ENCODE results near the gene MIGA2.

MIGA2 gene

DNA sequence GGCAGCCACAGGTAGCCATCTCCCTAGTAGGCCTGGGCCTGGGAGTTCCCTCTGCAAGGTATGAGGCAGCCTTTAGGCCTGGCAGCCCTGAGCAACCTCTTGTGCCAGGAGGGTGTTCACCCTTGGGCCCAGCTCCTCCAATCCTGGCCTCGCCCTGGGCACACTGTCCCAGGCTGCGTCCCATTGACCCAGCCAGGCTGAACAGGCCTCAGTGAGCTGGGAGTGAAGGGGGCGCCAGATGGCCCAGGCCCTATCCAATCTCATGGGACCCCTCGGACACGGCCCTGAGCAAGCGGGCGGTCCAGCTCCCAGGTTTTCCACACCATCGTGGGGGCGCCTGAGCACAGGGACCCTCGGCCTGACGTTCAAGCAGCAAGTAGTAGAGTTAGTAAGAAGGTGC lies 22.8 kb upstream of the MIGA2 start:
- no peak overlapping the region for H3K9ac ChIP-seq (ENCODE audit: low read length)
- H3K36me3 ChIP-seq (ENCODE audit: control insufficient read depth, insufficient read depth, low read length): peaks cover 10% of the 10 kb centered on the region
- H3K4me3 ChIP-seq (ENCODE audit: low read length): no peak overlapping the region
- H3K4me1 ChIP-seq (ENCODE audit: control insufficient read depth, insufficient read depth, low read length): no peaks in the 10 kb centered on the region
- H3K9me3 ChIP-seq (ENCODE audit: control insufficient read depth, low read length): no peaks in the 10 kb centered on the region
- no peaks in the 10 kb centered on the region for H3K27me3 ChIP-seq (ENCODE audit: control insufficient read depth, insufficient read depth, low read length)

DNA sequence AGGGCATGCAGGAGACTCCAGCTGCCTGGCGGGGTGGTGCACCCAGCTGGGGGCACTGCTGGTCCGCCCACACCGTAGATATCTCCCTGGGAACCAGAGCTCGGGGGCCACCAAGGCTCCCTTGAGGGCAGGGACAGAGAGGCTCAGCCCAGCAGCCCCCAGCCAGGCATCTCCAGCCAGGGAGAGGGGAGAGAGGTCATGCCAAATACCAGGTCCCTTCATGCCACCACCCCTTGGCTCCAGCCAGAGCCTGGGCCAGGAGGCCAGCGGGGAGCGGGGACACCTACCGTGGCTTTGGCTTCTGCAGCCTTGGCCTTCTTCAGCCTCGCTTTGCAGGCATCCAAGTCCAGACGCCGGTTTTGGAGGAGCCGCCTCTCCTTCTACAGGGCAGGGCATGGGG lies 22.3 kb upstream of the MIGA2 start:
- peaks cover 10% of the 10 kb centered on the region for H3K36me3 ChIP-seq (ENCODE audit: control insufficient read depth, insufficient read depth, low read length)
- no peak overlapping the region for H3K9ac ChIP-seq (ENCODE audit: low read length)
- no peaks in the 10 kb centered on the region for H3K4me1 ChIP-seq (ENCODE audit: control insufficient read depth, insufficient read depth, low read length)
- no peaks in the 10 kb centered on the region for H3K9me3 ChIP-seq (ENCODE audit: control insufficient read depth, low read length)
- H3K27me3 ChIP-seq (ENCODE audit: control insufficient read depth, insufficient read depth, low read length): no peaks in the 10 kb centered on the region
- H3K4me3 ChIP-seq (ENCODE audit: low read length): no peak overlapping the region

DNA sequence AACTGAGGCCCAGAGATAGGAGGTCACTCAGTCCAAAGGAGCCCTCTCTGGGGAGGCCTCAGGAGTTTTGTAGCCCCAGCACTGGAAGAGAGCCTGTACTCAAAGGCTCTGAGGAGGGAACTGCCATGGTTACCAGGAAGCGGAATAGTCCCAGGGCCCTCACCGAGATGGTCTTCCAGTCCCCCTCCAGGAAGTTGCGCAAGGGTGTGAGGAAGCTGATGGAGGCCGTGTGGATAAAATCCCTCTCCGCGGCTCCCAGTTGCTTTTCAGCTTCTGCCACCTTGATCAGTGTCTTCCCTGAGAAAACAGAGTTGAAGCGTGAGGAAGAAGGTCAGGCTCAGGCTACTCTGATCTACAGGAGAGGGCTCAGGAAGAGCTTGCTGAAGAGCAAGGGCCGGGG lies 21.8 kb upstream of the MIGA2 start:
- Histone ChIP-seq H3K27me3 (ENCODE audit: control insufficient read depth, insufficient read depth, low read length) (no peaks in the 10 kb centered on the region), H3K4me1 (ENCODE audit: control insufficient read depth, insufficient read depth, low read length) (no peaks in the 10 kb centered on the region), H3K9ac (ENCODE audit: low read length) (no peak overlapping the region), H3K9me3 (ENCODE audit: control insufficient read depth, low read length) (no peaks in the 10 kb centered on the region), H3K4me3 (ENCODE audit: low read length) (no peak overlapping the region), H3K36me3 (ENCODE audit: control insufficient read depth, insufficient read depth, low read length) (peaks cover 10% of the 10 kb centered on the region)

DNA sequence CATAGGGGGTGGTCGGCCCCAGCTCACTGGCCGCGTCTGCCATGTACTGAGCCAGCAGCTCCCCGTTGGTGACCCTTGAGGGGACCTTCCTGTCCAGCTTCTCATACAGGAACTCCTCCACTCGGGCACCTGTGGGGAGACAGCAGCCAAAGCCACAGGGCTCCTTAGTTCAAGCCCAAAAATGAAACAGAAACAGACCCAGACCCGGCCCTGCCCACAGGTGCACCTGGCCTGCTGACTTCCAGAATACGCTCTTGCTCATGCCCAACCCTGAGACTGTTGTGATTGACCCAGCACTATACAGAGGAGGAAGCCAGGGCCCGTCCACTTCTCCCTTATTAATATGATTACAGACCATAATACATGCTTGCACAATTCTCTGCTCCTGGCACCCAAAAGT lies 15.3 kb upstream of the MIGA2 start:
- Histone ChIP-seq H3K4me1 (ENCODE audit: control insufficient read depth, insufficient read depth, low read length) (peaks cover 17% of the 10 kb centered on the region), H3K4me3 (ENCODE audit: low read length) (no peak overlapping the region), H3K36me3 (ENCODE audit: control insufficient read depth, insufficient read depth, low read length) (no peaks in the 10 kb centered on the region), H3K27me3 (ENCODE audit: control insufficient read depth, insufficient read depth, low read length) (no peaks in the 10 kb centered on the region), H3K9ac (ENCODE audit: low read length) (no peak overlapping the region), H3K9me3 (ENCODE audit: control insufficient read depth, low read length) (no peaks in the 10 kb centered on the region)

DNA sequence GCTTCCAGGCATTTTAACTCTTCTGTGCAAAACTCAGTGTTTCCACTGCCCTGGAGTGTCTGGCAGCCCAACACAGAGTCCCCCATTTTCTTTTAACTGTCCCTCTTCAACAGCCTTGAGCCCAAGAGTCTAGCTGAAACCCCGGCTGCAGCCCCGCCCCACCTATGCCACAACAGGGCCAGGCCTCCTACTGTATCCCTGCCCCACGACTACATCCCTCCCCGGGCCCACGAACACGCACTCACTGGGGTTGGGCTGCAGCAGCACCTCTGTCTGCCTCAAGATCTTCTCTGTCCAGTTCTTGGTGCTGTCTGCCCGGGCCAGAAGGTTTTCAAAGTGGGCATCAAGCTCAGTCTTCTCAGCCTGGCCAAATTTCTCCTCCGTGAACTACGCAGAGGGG lies 14.4 kb upstream of the MIGA2 start:
- Histone ChIP-seq H3K27me3 (ENCODE audit: control insufficient read depth, insufficient read depth, low read length) (no peaks in the 10 kb centered on the region), H3K4me3 (ENCODE audit: low read length) (no peak overlapping the region), H3K9me3 (ENCODE audit: control insufficient read depth, low read length) (no peaks in the 10 kb centered on the region), H3K36me3 (ENCODE audit: control insufficient read depth, insufficient read depth, low read length) (no peaks in the 10 kb centered on the region), H3K4me1 (ENCODE audit: control insufficient read depth, insufficient read depth, low read length) (peaks cover 26% of the 10 kb centered on the region), H3K9ac (ENCODE audit: low read length) (no peak overlapping the region)

DNA sequence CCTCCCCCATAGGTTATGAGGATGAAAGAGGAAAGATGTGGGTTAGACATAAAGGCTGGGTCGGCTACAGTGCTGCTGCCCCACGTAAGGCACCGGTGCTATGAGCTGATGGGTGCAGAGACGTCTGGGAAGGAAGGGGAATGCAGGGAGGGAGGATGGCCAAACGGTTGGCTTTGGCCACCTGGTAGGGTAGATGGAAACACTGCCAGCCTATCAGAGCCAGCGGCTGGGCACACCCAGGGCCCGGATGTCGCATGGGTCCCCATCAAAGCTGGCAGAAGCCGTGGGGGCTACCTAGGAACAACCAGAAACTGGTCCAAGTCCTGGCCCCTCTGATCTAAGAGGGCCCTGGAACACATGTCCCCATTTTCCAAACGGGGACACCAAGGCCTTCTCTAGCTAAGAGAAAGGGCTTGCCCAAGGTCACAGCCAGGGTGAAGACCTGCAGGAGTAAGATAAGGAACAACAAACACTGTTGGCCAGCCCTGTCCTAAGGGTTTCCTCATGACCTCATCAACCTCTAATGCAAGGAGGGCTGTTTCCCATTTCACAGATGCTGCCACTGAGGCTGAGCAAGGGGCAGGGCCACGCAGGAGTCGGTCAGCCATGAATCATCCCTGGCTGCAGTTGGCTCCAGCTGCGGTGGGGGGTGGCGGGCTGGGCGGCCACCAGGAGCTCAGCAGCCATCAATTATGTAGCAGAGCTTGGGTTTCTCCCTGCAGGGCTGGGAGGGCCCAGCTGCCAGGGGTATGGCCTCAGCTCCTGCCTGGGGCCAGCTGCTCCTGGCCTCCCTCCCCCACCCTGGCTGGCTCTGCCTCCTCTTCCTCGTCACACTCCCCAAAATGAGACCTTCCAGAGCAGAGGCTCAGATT lies 13.2 kb upstream of the MIGA2 start:
- Histone ChIP-seq H3K4me3 (ENCODE audit: low read length) (no peak overlapping the region), H3K9ac (ENCODE audit: low read length) (no peak overlapping the region), H3K36me3 (ENCODE audit: control insufficient read depth, insufficient read depth, low read length) (no peaks in the 10 kb centered on the region), H3K9me3 (ENCODE audit: control insufficient read depth, low read length) (no peaks in the 10 kb centered on the region), H3K4me1 (ENCODE audit: control insufficient read depth, insufficient read depth, low read length) (peaks cover 30% of the 10 kb centered on the region), H3K27me3 (ENCODE audit: control insufficient read depth, insufficient read depth, low read length) (no peaks in the 10 kb centered on the region)

DNA sequence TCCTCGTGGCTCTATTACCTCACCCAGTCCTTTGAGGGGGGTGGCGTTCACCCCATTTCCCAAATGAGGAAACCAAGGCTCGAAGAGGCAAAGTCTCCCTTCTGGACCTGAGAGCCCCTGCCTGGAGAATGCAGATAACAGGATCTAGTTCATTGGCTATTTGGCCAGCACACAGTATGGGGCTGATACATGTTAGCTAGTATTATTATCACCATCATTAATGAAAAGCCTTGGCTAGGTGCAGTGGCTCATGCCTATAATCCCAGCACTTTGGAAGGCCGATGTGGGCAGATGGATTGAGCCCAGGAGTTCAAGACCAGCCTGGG lies 12.6 kb upstream of the MIGA2 start:
- Histone ChIP-seq H3K4me1 (ENCODE audit: control insufficient read depth, insufficient read depth, low read length) (peaks cover 30% of the 10 kb centered on the region), H3K4me3 (ENCODE audit: low read length) (no peak overlapping the region), H3K27me3 (ENCODE audit: control insufficient read depth, insufficient read depth, low read length) (no peaks in the 10 kb centered on the region), H3K9ac (ENCODE audit: low read length) (no peak overlapping the region), H3K9me3 (ENCODE audit: control insufficient read depth, low read length) (no peaks in the 10 kb centered on the region), H3K36me3 (ENCODE audit: control insufficient read depth, insufficient read depth, low read length) (no peaks in the 10 kb centered on the region)

DNA sequence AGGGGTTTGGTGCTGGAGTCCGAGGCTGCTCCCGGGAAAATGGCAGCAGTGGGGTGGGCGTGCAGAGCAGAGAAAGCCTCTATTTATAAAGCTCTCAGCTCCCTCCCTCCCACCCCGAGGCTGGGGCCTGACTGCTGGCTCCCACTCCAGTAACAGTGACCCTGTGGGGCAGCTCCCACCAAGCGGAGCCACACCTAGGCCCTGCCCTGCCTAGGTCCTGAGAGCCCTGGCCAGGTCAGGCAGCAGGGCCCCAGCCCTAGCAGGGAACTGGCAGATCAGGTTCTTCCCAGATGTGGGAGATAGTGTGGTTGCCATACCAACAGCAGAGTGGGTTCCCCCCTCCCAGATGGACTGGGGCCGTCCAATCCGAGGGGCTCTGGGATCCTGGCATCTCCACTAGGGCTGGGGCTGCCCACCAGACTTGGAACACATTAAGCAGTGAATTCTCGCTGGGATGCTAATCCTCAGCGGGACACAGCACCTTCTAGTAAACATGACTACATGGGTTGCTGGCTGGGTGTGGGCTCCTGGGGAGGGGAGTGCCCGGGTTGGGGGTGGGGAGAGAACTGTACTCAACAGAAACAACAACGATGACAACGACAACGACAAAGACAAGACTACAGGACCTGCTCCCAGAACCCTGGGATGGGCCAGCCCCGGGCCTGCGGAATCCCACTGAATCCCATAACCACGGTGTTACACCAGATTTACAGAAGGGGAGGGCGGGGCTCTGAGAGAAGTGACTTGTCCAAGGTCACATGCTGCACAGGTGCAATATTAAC lies 9.8 kb upstream of the MIGA2 start:
- Histone ChIP-seq H3K36me3 (ENCODE audit: control insufficient read depth, insufficient read depth, low read length) (no peaks in the 10 kb centered on the region), H3K4me1 (ENCODE audit: control insufficient read depth, insufficient read depth, low read length) (peaks cover 30% of the 10 kb centered on the region), H3K9ac (ENCODE audit: low read length) (peak overlapping the region; percentile 63), H3K9me3 (ENCODE audit: control insufficient read depth, low read length) (no peaks in the 10 kb centered on the region), H3K27me3 (ENCODE audit: control insufficient read depth, insufficient read depth, low read length) (no peaks in the 10 kb centered on the region), H3K4me3 (ENCODE audit: low read length) (no peak overlapping the region)

DNA sequence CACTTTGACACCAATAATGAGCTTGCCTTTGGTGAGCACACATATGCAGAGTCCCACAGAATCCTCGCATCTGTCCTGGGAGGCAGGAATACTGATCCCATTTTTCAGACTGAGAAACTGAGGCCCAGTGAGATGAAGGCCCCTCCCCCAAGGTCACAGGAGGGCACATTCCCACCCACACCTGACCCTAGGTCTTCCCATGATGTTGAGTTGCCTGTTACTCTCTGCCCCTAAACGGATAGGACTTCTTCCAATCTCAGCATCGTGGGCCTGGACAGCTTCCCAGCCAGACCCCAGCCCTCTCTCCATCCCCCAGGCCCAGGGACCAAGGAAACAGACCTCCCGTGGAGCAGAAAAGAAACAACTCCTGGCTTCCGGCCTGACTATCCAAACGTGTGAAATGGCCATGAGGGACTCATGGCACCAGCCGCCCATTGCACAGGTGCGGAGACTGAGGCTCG lies 9.2 kb upstream of the MIGA2 start:
- Histone ChIP-seq H3K36me3 (ENCODE audit: control insufficient read depth, insufficient read depth, low read length) (no peaks in the 10 kb centered on the region), H3K27me3 (ENCODE audit: control insufficient read depth, insufficient read depth, low read length) (no peaks in the 10 kb centered on the region), H3K9ac (ENCODE audit: low read length) (peak overlapping the region; percentile 63), H3K4me1 (ENCODE audit: control insufficient read depth, insufficient read depth, low read length) (peaks cover 30% of the 10 kb centered on the region), H3K9me3 (ENCODE audit: control insufficient read depth, low read length) (no peaks in the 10 kb centered on the region), H3K4me3 (ENCODE audit: low read length) (peak overlapping the region; percentile 32)

DNA sequence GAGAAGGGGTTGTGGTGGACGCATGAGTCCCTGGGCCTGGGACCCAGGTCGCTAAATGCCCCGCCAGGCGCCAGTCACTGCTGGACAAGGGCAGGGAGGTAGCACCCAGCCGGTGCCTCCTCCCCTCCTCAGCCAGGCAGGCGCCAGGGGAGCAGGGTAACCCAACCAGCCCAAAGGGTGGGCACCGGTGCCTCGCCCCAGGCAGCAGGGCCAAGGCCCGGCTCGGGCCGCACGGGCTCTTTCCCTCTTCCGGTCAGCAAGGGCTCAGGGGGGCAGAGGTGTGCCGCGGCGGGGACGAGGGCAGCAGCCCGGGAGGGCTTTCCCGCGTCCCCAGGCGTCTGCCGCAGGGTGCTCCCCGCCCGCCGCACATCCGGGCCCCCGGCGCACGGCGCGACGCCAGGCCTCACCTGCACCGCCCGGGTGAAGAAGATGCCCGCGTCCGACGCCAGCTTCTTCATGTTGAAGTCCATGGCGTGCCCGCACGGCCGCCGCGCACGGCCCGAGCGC lies 8.7 kb upstream of the MIGA2 start:
- H3K4me1 ChIP-seq (ENCODE audit: control insufficient read depth, insufficient read depth, low read length): peaks cover 30% of the 10 kb centered on the region
- no peaks in the 10 kb centered on the region for H3K36me3 ChIP-seq (ENCODE audit: control insufficient read depth, insufficient read depth, low read length)
- no peaks in the 10 kb centered on the region for H3K27me3 ChIP-seq (ENCODE audit: control insufficient read depth, insufficient read depth, low read length)
- H3K4me3 ChIP-seq (ENCODE audit: low read length): peak overlapping the region; percentile 32
- no peaks in the 10 kb centered on the region for H3K9me3 ChIP-seq (ENCODE audit: control insufficient read depth, low read length)
- H3K9ac ChIP-seq (ENCODE audit: low read length): peak overlapping the region; percentile 63

DNA sequence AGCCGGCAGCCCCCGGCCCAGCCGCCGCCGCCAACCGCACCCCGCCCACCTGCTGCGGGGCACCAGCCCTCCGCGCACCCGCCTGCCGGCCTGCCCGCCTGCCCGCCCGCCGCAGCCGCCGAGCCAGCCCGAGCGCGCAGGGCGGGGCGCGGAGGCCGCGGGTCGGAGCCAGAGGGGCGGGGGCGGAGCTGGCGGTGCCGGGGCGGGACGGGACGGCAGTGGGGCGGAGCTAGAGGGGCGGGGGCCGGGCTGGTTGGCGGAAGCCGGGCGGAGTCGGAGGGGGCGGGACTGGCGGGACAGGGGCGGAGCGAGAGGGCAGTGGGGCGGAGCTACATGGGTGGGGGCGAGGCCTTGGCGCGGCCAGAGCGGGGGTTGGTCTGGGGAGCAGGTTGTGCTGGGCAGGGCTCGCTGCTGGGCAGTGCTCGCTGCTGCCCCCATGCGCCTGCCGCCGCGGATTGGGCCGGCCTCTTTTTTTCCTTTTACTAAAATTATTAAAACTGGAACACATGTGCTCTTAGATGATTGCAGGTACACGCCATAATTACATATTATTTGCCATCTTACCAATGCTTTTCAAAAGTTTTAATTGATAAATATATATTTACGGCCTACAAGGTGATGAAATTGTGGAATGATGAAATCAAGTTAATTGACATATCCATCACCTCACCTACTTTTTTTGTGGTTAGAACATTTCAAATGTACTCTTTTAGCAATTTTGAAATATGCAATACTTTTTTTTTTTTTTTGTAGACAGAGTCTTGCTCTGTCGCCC lies 8.0 kb upstream of the MIGA2 start, which contains the start of gene SH3GLB2:
Gene SH3GLB2 (minus strand): TSS at position 140 of the 775 bp plus-strand sequence. CDS start 177 bp downstream, outside the sequence.
- peak within 1 kb of the TSS; percentile 63 for H3K9ac ChIP-seq (ENCODE audit: low read length)
- no peaks in the 10 kb centered on the region for H3K9me3 ChIP-seq (ENCODE audit: control insufficient read depth, low read length)
- H3K4me1 ChIP-seq (ENCODE audit: control insufficient read depth, insufficient read depth, low read length): peaks cover 24% of the 10 kb centered on the region
- H3K27me3 ChIP-seq (ENCODE audit: control insufficient read depth, insufficient read depth, low read length): no peaks in the 10 kb centered on the region
- peak within 1 kb of the TSS; percentile 32 for H3K4me3 ChIP-seq (ENCODE audit: low read length)
- H3K36me3 ChIP-seq (ENCODE audit: control insufficient read depth, insufficient read depth, low read length): no peaks in the 10 kb centered on the region
